ENCODE measurements around the gene LDAF1.
"Not testable (repeated sequence)": the region's sequence is repeated elsewhere in the genome, so short reads cannot be mapped to it uniquely, and the experiment has no call there.

Gene LDAF1

GRCh38 chr16:21194771-21195301, 36.4 kb downstream of the LDAF1 start:
- DNase-seq (ENCODE audit: extremely low read depth in 1 of 2, low read depth in 1 of 2) = no peak

- not testable (repeated sequence) for DNase-seq (ENCODE audit: extremely low read depth in 1 of 2, low read depth in 1 of 2)
Measured at GRCh38 chr16:21195330-21195729, 36.9 kb downstream of the LDAF1 start.

- DNase-seq (ENCODE audit: extremely low read depth in 1 of 2, low read depth in 1 of 2) = no peak
Measured at GRCh38 chr16:21197112-21197511, 38.6 kb downstream of the LDAF1 start.

- DNase-seq (ENCODE audit: extremely low read depth in 1 of 2, low read depth in 1 of 2) = no peak
Measured at GRCh38 chr16:21197621-21198020, 39.1 kb downstream of the LDAF1 start.

GRCh38 chr16:21199607-21200218, 41.2 kb downstream of the LDAF1 start:
- DNase-seq (ENCODE audit: extremely low read depth in 1 of 2, low read depth in 1 of 2) = no peak

GRCh38 chr16:21203155-21203797, 44.8 kb downstream of the LDAF1 start:
- no peak for DNase-seq (ENCODE audit: extremely low read depth in 1 of 2, low read depth in 1 of 2)

GRCh38 chr16:21205303-21205702, 46.8 kb downstream of the LDAF1 start:
- no peak for DNase-seq (ENCODE audit: extremely low read depth in 1 of 2, low read depth in 1 of 2)

GRCh38 chr16:21206550-21206949, 48.1 kb downstream of the LDAF1 start:
- no peak for DNase-seq (ENCODE audit: extremely low read depth in 1 of 2, low read depth in 1 of 2)

GRCh38 chr16:21208446-21209230, 50.2 kb downstream of the LDAF1 start:
- DNase-seq (ENCODE audit: extremely low read depth in 1 of 2, low read depth in 1 of 2) = no peak

GRCh38 chr16:21211486-21211885, 53.0 kb downstream of the LDAF1 start, which contains the start of gene ZP2:
Gene ZP2, minus strand, starts transcription at chr16:21211574. Its CDS starts 27 bp downstream, at chr16:21211547.
- no peak for DNase-seq (ENCODE audit: extremely low read depth in 1 of 2, low read depth in 1 of 2)

- DNase-seq (ENCODE audit: extremely low read depth in 1 of 2, low read depth in 1 of 2) = no peak
Measured at GRCh38 chr16:21214086-21214485, 55.6 kb downstream of the LDAF1 start.

- no peak for DNase-seq (ENCODE audit: extremely low read depth in 1 of 2, low read depth in 1 of 2)
Measured at GRCh38 chr16:21217121-21217520, 58.6 kb downstream of the LDAF1 start.

GRCh38 chr16:21218153-21218552, 59.7 kb downstream of the LDAF1 start:
- DNase-seq (ENCODE audit: extremely low read depth in 1 of 2, low read depth in 1 of 2) = no peak

GRCh38 chr16:21219551-21219950, 61.1 kb downstream of the LDAF1 start:
- no peak for DNase-seq (ENCODE audit: extremely low read depth in 1 of 2, low read depth in 1 of 2)

- DNase-seq (ENCODE audit: extremely low read depth in 1 of 2, low read depth in 1 of 2) = no peak
Measured at GRCh38 chr16:21222495-21223337, 64.2 kb downstream of the LDAF1 start.

GRCh38 chr16:21223787-21224186, 65.3 kb downstream of the LDAF1 start:
- DNase-seq (ENCODE audit: extremely low read depth in 1 of 2, low read depth in 1 of 2) = no peak

- DNase-seq (ENCODE audit: extremely low read depth in 1 of 2, low read depth in 1 of 2) = no peak
Measured at GRCh38 chr16:21224800-21225199, 66.3 kb downstream of the LDAF1 start.

GRCh38 chr16:21226749-21227148, 68.3 kb downstream of the LDAF1 start:
- no peak for DNase-seq (ENCODE audit: extremely low read depth in 1 of 2, low read depth in 1 of 2)

GRCh38 chr16:21227866-21228265, 69.4 kb downstream of the LDAF1 start:
- DNase-seq (ENCODE audit: extremely low read depth in 1 of 2, low read depth in 1 of 2) = no peak

- DNase-seq (ENCODE audit: extremely low read depth in 1 of 2, low read depth in 1 of 2) = no peak
Measured at GRCh38 chr16:21228361-21228872, 69.9 kb downstream of the LDAF1 start.
